Measurements from ENCODE around the gene FFAR3. TPM values are rescaled to one million over a fixed set of nuclear protein-coding genes. Genes with fewer than 3 reads are reported as not detected.

FFAR3 gene
- total and polyA plus RNA-seq, 9 donors = 0.12 to 0.43 (median 0.18) TPM; not detected in 4

GRCh38 chr19:35346193-35347052, 11.8 kb upstream of the FFAR3 start:
- intact Hi-C loops (cut with DNase I) = loop anchor here in 3 of 4 donors (5.0 to 10.0 kb wide), 3 partner anchors 72 to 148 kb away; partner anchors contain the start of gene KRTDAP (in 1 of the 3)
- no peak for TF ChIP-seq POLR2A (IDR thresholded peaks at IDR 0.05)
- TF ChIP-seq EP300 (IDR thresholded peaks at IDR 0.05) = no peak
- no peak for TF ChIP-seq CTCF (IDR thresholded peaks at IDR 0.05)
- no peak overlapping the region for H3K27ac ChIP-seq
- WGBS, 3 donors = 80 to 82% (median 81%) methylated on average over 28 of the region's 28 CpGs
- H3K36me3 ChIP-seq = no peaks in the 10 kb centered on the region
- no peak overlapping the region for H3K4me3 ChIP-seq
- no peaks in the 10 kb centered on the region for H3K27me3 ChIP-seq
- peaks cover 3% of the 10 kb centered on the region for H3K4me1 ChIP-seq (ENCODE audit: insufficient read depth)
- peak in 4 of 5 donors; percentile 18 to 41 (median 29) for DNase-seq
- no peaks in the 10 kb centered on the region for H3K9me3 ChIP-seq

- intact Hi-C loops (cut with DNase I) = loop anchor here in 3 of 4 donors (5.0 to 10.0 kb wide), 3 partner anchors 73 to 147 kb away; partner anchors contain the start of gene KRTDAP (in 1 of the 3)
- TF ChIP-seq EP300 (IDR thresholded peaks at IDR 0.05) = no peak
- no peak for TF ChIP-seq POLR2A (IDR thresholded peaks at IDR 0.05)
- TF ChIP-seq CTCF (IDR thresholded peaks at IDR 0.05) = no peak
- H3K27me3 ChIP-seq = no peaks in the 10 kb centered on the region
- H3K9me3 ChIP-seq = no peaks in the 10 kb centered on the region
- peaks cover 3% of the 10 kb centered on the region for H3K4me1 ChIP-seq (ENCODE audit: insufficient read depth)
- peak within 1 kb of the TSS in 1 of 2 donors; percentile 72 for H3K27ac ChIP-seq
- WGBS, 3 donors = 77 to 81% (median 79%) methylated on average over 18 of the region's 18 CpGs
- H3K4me3 ChIP-seq = no peak within 1 kb of the TSS
- H3K36me3 ChIP-seq = no peaks in the 10 kb centered on the region
- DNase-seq = peak in 4 of 5 donors; percentile 12 to 30 (median 19)
These were observed 10.9 kb upstream of the FFAR3 start, which contains the start of gene FFAR1 for GRCh38 chr19:35347171-35347929. FFAR1 (plus strand) TSS chr19:35347902; CDS start chr19:35351552, 3,650 bp downstream.

GRCh38 chr19:35347930-35348298, 10.3 kb upstream of the FFAR3 start:
- no peaks in the 10 kb centered on the region for H3K36me3 ChIP-seq
- no peaks in the 10 kb centered on the region for H3K9me3 ChIP-seq
- intact Hi-C loops (cut with DNase I) = loop anchor here in 3 of 4 donors (5.0 to 10.0 kb wide), 3 partner anchors 73 to 147 kb away; partner anchors contain the start of gene KRTDAP (in 1 of the 3)
- H3K4me3 ChIP-seq = no peak overlapping the region
- no peaks in the 10 kb centered on the region for H3K27me3 ChIP-seq
- peak in 1 of 5 donors; percentile 7 for DNase-seq
- 82% methylated on average over 7 of the region's 7 CpGs for WGBS, 3 donors
- peaks cover 3% of the 10 kb centered on the region for H3K4me1 ChIP-seq (ENCODE audit: insufficient read depth)
- no peak overlapping the region for H3K27ac ChIP-seq
- no peak for TF ChIP-seq CTCF (IDR thresholded peaks at IDR 0.05)
- no peak for TF ChIP-seq EP300 (IDR thresholded peaks at IDR 0.05)
- no peak for TF ChIP-seq POLR2A (IDR thresholded peaks at IDR 0.05)
